ENCODE data around the gene USP32.

Gene USP32

DNA sequence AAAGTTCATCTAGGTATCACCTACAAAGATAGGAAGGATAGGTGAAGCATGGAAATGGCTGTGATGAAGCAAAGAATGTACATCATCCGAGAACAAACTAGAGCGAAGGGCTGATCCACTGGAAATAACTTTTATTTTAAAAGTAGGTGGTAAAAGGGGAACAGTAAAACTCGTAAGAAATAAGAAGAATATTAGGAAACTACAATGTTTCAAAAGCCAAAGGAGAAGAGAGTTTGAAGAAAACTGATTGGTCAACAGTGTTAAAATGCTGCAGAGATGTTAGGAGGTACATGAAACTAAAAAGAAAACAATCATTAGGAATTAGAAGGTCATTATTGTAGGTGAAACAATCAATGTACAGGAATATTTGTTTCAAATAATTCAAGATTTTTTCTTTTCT, 108.1 kb downstream of the USP32 start:
- no peak for DNase-seq (ENCODE audit: low read depth)
- no peak overlapping the region for H3K4me3 ChIP-seq (ENCODE audit: low read depth, low read length)
- TF ChIP-seq, protein P1, sequence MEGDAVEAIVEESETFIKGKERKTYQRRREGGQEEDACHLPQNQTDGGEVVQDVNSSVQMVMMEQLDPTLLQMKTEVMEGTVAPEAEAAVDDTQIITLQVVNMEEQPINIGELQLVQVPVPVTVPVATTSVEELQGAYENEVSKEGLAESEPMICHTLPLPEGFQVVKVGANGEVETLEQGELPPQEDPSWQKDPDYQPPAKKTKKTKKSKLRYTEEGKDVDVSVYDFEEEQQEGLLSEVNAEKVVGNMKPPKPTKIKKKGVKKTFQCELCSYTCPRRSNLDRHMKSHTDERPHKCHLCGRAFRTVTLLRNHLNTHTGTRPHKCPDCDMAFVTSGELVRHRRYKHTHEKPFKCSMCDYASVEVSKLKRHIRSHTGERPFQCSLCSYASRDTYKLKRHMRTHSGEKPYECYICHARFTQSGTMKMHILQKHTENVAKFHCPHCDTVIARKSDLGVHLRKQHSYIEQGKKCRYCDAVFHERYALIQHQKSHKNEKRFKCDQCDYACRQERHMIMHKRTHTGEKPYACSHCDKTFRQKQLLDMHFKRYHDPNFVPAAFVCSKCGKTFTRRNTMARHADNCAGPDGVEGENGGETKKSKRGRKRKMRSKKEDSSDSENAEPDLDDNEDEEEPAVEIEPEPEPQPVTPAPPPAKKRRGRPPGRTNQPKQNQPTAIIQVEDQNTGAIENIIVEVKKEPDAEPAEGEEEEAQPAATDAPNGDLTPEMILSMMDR (IDR thresholded peaks at IDR 0.05; ENCODE audit: control insufficient read depth, extremely low read depth, insufficient read depth): no peak

DNA sequence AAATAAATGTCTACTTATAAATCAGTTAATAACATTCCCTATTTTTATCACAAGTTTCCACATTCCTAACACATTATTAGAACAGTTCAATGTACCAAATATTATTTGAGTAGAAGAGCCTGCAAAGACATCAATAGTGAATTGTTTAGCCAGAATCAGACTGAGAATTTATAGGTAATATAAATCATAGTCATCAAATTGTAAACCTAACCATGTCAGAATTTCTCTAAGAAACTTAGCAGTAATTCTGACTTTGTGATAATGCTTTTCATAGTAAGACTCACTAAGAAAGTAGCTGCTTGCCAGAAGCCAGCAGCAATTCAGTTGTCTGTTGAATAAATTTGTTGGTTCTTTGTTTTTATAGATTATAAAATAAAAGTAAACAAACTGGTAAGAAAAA, 111.3 kb downstream of the USP32 start:
- peak; percentile 13 for DNase-seq (ENCODE audit: low read depth)

DNA sequence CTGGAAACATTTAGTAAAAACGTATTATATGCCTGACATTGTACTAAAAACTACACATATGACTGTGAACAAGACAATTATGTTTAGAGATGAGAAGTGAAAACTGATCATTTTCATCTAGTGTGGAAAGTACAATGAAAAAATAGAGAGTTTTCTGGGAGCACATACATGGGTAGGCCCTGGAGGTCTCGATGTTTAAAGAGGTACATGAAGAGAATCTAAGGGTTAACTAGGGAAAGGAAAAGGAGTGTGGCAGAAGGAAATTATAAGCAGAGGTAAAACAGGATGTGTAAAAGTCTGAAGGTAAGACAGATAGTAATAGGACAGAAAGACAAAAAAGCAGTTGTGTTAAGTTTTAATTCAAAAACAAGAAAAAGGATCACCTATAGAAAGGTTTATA, 113.7 kb downstream of the USP32 start:
- TF ChIP-seq, protein P1 (IDR thresholded peaks at IDR 0.05; ENCODE audit: control insufficient read depth, extremely low read depth, insufficient read depth): no peak
- DNase-seq (ENCODE audit: low read depth): no peak
- no peak overlapping the region for H3K4me3 ChIP-seq (ENCODE audit: low read depth, low read length)

More for the DNA sequence above, 111.3 kb downstream of the USP32 start:
- H3K4me3 ChIP-seq (ENCODE audit: low read depth, low read length): no peak overlapping the region
- TF ChIP-seq, protein P1 (IDR thresholded peaks at IDR 0.05; ENCODE audit: control insufficient read depth, extremely low read depth, insufficient read depth): no peak

DNA sequence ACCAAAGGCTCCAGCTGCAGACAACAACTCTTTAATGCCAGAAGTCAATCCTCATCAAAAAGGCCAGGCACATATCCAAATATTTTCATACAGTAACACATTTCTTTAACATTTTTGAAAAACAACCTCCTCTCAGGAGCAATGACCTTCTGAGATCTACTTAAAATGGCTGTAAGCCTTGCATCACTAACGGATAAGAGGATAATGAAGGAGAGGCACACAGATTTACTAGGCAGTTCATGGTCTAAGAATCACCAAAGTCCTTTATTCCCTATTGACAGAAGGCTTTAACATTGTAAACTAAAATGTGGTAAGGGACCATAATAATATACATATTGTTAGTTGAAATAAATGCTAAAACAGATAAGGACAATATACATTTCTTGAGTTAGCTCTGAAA, 114.7 kb downstream of the USP32 start:
- TF ChIP-seq, protein P1 (IDR thresholded peaks at IDR 0.05; ENCODE audit: control insufficient read depth, extremely low read depth, insufficient read depth): no peak
- H3K4me3 ChIP-seq (ENCODE audit: low read depth, low read length): no peak overlapping the region
- DNase-seq (ENCODE audit: low read depth): no peak

DNA sequence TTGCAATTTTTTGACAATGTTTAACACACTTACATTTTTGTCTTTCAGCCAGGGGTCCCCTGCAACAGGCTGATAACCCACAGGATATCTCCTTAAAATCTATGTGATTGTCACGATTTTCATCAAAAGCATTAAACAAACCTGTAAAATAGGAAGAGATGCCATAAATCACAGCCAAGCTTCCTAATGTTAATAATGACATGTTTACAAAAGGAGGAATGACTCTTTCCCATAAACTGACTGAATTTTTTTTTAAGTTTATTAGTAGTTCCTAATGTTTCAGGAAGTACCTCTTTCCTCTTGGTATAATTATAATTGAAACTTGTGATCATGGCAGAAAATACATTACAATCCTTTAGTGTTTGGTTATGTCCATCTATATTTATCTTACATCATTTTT, 122.5 kb downstream of the USP32 start:
- H3K4me3 ChIP-seq (ENCODE audit: low read depth, low read length): no peak overlapping the region
- no peak for DNase-seq (ENCODE audit: low read depth)
- TF ChIP-seq, protein P1 (IDR thresholded peaks at IDR 0.05; ENCODE audit: control insufficient read depth, extremely low read depth, insufficient read depth): no peak

DNA sequence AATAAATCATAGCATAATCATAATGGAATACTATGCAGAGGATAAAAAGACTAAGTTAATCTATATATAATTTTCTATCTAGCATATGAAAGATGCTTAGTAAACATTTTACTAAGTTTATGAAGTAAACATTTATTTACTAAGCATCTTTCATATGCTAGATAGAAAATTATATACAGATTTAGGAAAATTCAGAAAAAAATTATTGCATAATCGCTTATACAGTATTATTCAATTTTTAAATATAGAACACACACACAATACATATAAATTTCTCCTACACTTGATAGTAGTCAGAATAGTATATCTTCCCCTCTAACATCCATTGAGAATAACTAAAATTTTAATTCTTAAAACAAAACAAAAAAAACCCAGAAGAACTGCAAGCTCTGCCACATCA, 131.4 kb downstream of the USP32 start:
- TF ChIP-seq, protein P1 (IDR thresholded peaks at IDR 0.05; ENCODE audit: control insufficient read depth, extremely low read depth, insufficient read depth): no peak
- DNase-seq (ENCODE audit: low read depth): no peak
- no peak overlapping the region for H3K4me3 ChIP-seq (ENCODE audit: low read depth, low read length)

DNA sequence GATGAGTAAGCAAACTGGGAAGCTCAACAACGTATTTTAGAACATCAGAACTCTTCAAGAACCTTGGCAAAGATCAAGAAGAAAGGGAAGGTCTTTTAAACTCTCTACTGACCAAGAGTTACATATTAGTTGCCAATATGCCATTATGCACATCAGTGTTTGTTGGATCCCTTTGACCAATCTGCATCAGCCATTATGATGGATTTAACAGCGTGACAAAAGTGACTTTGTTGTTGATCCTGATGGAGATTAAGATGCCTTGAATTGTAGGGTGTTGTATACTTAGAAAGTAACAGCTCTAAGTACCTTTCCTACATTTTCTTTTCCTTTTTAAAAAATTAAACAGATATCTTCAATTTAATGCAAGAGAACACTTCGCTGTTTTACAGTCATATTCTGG, 133.6 kb downstream of the USP32 start:
- H3K4me3 ChIP-seq (ENCODE audit: low read depth, low read length): no peak overlapping the region
- no peak for DNase-seq (ENCODE audit: low read depth)
- TF ChIP-seq, protein P1 (IDR thresholded peaks at IDR 0.05; ENCODE audit: control insufficient read depth, extremely low read depth, insufficient read depth): no peak
